ENCODE results near the gene UQCC2. TPM values are rescaled to one million over a fixed set of nuclear protein-coding genes. Genes with fewer than 3 reads are reported as not detected.

UQCC2 gene
- total and polyA plus RNA-seq, 4 donors, result 7.8 to 141 (median 48.1) TPM

DNA sequence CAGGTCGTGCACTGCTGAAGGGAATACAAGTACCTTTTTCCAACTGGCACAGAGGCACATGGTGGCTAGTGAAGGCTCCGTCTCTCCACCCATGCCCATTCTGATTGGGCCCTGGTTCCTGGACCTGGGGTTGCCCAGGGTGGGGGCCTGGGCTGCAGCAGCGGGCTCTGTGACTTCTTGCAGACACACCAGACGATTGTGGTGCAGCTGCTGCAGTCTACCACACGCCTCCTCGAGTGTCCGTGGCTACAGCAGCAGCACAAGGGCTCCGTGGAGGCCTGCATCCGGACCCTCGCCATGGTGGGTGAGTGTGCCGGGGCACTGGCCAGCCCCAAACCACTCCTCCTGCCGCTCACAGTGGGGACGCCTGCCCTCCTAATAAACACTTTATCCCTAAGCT lies 29.2 kb downstream of the UQCC2 start:
- H3K4me1 ChIP-seq (ENCODE audit: control insufficient read depth in 5 of 5, insufficient read depth in 5 of 5, low read length in 5 of 5), result no peaks in the 10 kb centered on the region
- H3K4me3 ChIP-seq, result no peak overlapping the region
- peaks cover 0 to 2% (median 0%) of the 10 kb centered on the region in 3 donors for H3K27me3 ChIP-seq (ENCODE audit: control insufficient read depth in 3 of 3, insufficient read depth in 3 of 3, low read length in 2 of 3)
- no peak for DNase-seq
- H3K9me3 ChIP-seq (ENCODE audit: control insufficient read depth in 4 of 4, insufficient read depth in 3 of 4, low read length in 3 of 4), result no peaks in the 10 kb centered on the region
- H3K36me3 ChIP-seq (ENCODE audit: control insufficient read depth in 4 of 4, insufficient read depth in 4 of 4, low read length in 4 of 4), result peaks cover 0 to 80% (median 18%) of the 10 kb centered on the region in 4 donors
- no peak overlapping the region for H3K27ac ChIP-seq (ENCODE audit: low read depth in 1 of 2, low read length in 1 of 2)
- no peak for ATAC-seq (ENCODE audit: insufficient read depth, low FRiP score)
- no peak overlapping the region for H3K9ac ChIP-seq (ENCODE audit: insufficient read depth in 1 of 2, low read length in 2 of 2)
- TF ChIP-seq, protein P1, sequence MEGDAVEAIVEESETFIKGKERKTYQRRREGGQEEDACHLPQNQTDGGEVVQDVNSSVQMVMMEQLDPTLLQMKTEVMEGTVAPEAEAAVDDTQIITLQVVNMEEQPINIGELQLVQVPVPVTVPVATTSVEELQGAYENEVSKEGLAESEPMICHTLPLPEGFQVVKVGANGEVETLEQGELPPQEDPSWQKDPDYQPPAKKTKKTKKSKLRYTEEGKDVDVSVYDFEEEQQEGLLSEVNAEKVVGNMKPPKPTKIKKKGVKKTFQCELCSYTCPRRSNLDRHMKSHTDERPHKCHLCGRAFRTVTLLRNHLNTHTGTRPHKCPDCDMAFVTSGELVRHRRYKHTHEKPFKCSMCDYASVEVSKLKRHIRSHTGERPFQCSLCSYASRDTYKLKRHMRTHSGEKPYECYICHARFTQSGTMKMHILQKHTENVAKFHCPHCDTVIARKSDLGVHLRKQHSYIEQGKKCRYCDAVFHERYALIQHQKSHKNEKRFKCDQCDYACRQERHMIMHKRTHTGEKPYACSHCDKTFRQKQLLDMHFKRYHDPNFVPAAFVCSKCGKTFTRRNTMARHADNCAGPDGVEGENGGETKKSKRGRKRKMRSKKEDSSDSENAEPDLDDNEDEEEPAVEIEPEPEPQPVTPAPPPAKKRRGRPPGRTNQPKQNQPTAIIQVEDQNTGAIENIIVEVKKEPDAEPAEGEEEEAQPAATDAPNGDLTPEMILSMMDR (IDR thresholded peaks at IDR 0.05; ENCODE audit: control extremely low read depth, extremely low read depth), result no peak
- 95 to 97% methylated on average over 13 of the region's 13 CpGs for WGBS, 2 donors

- no peak overlapping the region for H3K27ac ChIP-seq (ENCODE audit: low read depth in 1 of 2, low read length in 1 of 2)
- H3K4me3 ChIP-seq, result no peak overlapping the region
- ATAC-seq (ENCODE audit: insufficient read depth, low FRiP score) (no peak), DNase-seq (no peak)
- H3K4me1 ChIP-seq (ENCODE audit: control insufficient read depth in 5 of 5, insufficient read depth in 5 of 5, low read length in 5 of 5), result no peaks in the 10 kb centered on the region
- no peaks in the 10 kb centered on the region for H3K9me3 ChIP-seq (ENCODE audit: control insufficient read depth in 4 of 4, insufficient read depth in 3 of 4, low read length in 3 of 4)
- 87 to 92% methylated on average over 20 of the region's 20 CpGs for WGBS, 2 donors
- no peaks in the 10 kb centered on the region for H3K27me3 ChIP-seq (ENCODE audit: control insufficient read depth in 3 of 3, insufficient read depth in 3 of 3, low read length in 2 of 3)
- no peak overlapping the region for H3K9ac ChIP-seq (ENCODE audit: insufficient read depth in 1 of 2, low read length in 2 of 2)
- TF ChIP-seq, protein P1 (IDR thresholded peaks at IDR 0.05; ENCODE audit: control extremely low read depth, extremely low read depth), result no peak
- H3K36me3 ChIP-seq (ENCODE audit: control insufficient read depth in 4 of 4, insufficient read depth in 4 of 4, low read length in 4 of 4), result peaks cover 0 to 81% (median 17%) of the 10 kb centered on the region in 4 donors
Observed at GRCh38 chr6:33679761-33680160, 31.7 kb downstream of the UQCC2 start.

DNA sequence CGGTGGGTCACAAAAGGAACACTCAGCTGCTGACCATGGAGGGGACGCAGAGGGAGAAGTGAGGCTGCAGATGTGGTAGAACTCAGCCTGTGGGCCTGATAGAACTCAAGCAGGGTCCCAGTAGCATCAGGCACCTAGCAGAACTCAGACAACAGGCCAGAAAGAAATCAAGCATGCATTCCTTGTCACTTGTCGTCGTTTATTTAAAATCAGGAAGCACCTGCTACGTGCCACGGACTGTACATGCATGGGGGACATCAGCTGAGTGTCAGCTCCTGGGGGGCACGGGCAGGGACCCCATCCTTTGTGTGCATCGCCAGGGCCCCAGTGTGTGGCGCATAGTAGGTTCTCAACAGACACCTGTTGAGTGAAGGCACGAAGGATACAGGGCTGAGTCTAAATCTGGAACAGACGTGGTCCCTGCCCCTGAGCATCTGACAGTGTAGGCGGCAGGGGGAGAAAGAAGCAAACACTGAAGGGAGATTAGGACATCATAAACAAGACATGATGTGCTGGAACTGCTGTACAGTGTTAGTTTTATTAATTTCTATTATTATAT lies 32.5 kb downstream of the UQCC2 start:
- WGBS, 2 donors, result 80 to 84% methylated on average over 12 of the region's 12 CpGs
- ATAC-seq (ENCODE audit: insufficient read depth, low FRiP score), result no peak

More for the DNA sequence above, 32.5 kb downstream of the UQCC2 start:
- H3K4me3 ChIP-seq, result no peak overlapping the region
- no peaks in the 10 kb centered on the region for H3K4me1 ChIP-seq (ENCODE audit: control insufficient read depth in 5 of 5, insufficient read depth in 5 of 5, low read length in 5 of 5)
- no peaks in the 10 kb centered on the region for H3K27me3 ChIP-seq (ENCODE audit: control insufficient read depth in 3 of 3, insufficient read depth in 3 of 3, low read length in 2 of 3)
- H3K27ac ChIP-seq (ENCODE audit: low read depth in 1 of 2, low read length in 1 of 2), result no peak overlapping the region
- no peaks in the 10 kb centered on the region for H3K9me3 ChIP-seq (ENCODE audit: control insufficient read depth in 4 of 4, insufficient read depth in 3 of 4, low read length in 3 of 4)
- H3K9ac ChIP-seq (ENCODE audit: insufficient read depth in 1 of 2, low read length in 2 of 2), result no peak overlapping the region
- H3K36me3 ChIP-seq (ENCODE audit: control insufficient read depth in 4 of 4, insufficient read depth in 4 of 4, low read length in 4 of 4), result peaks cover 0 to 79% (median 17%) of the 10 kb centered on the region in 4 donors
- DNase-seq, result no peak
- TF ChIP-seq, protein P1 (IDR thresholded peaks at IDR 0.05; ENCODE audit: control extremely low read depth, extremely low read depth), result no peak
